K562 (cell line): ENCODE measurements around the gene ZW10. TPM values are rescaled to one million over a fixed set of nuclear protein-coding genes. Genes with fewer than 3 reads are reported as not detected.

Experiments used
- BRF2 ChIP-seq: IDR thresholded peaks from 3 replicates; pipeline ENCODE4 v1.6.1; 2011; ENCODE audit warnings: borderline replicate concordance, mild to moderate bottlenecking; ENCODE audit not compliant: insufficient read length, insufficient read depth
- C11orf30 ChIP-seq: fragments of 450-650 bp; IDR thresholded peaks from 2 replicates; pipeline ENCODE4 v1.6.1; 2016; ENCODE audit warnings: low read depth, mild to moderate bottlenecking
- E2F5 ChIP-seq: sonication (generic); formaldehyde crosslinking; IDR thresholded peaks from 2 replicates; pipeline ENCODE4 v1.8.0; 2022; ENCODE audit warnings: mild to moderate bottlenecking, missing genetic modification reagents
- ELK1 ChIP-seq: sonication (generic); formaldehyde crosslinking; IDR thresholded peaks from 2 replicates; pipeline ENCODE4 v1.8.1; 2022; ENCODE audit warnings: missing genetic modification reagents
- FOXA1 ChIP-seq: fragments of 450-650 bp; IDR thresholded peaks from 2 replicates; pipeline ENCODE4 v1.6.1; 2016; ENCODE audit warnings: mild to moderate bottlenecking, borderline replicate concordance
- NFATC3 ChIP-seq: fragments of 450-650 bp; IDR thresholded peaks from 2 replicates; pipeline ENCODE4 v1.6.1; 2017; ENCODE audit warnings: mild to moderate bottlenecking
- PHF21A ChIP-seq: fragments of 450-650 bp; IDR thresholded peaks from 2 replicates; pipeline ENCODE4 v1.6.1; 2017; ENCODE audit warnings: low read depth, borderline replicate concordance
- SETDB1 ChIP-seq: IDR thresholded peaks from one replicate; pipeline ENCODE4 v1.6.1; 2012; ENCODE audit warnings: low read length, control low read depth, inconsistent platforms
- SMAD4 ChIP-seq: fragments of 250-450 bp; sonication (Bioruptor Pico); conservative IDR thresholded peaks from 2 replicates; pipeline ENCODE4 v1.8.0; 2021; ENCODE audit warnings: inconsistent platforms, mild to moderate bottlenecking, moderate library complexity
- SMARCA5 ChIP-seq: fragments of 450-650 bp; IDR thresholded peaks from 2 replicates; pipeline ENCODE4 v1.6.1; 2016
- TAF15 ChIP-seq: fragments of 200-400 bp; formaldehyde crosslinking; IDR thresholded peaks from 2 replicates; pipeline ENCODE4 v1.6.1; 2017; ENCODE audit warnings: mild to moderate bottlenecking, low read depth, low read length, moderate library complexity
- TEAD1 ChIP-seq, 2 experiments: fragments of 450-650 bp in 1 of 2; sonication (generic) in 1 of 2; formaldehyde crosslinking; IDR thresholded peaks; 2 replicates each; pipeline versions ENCODE4 v1.4.0 to v1.8.0; 2020 to 2022; ENCODE audit warnings: mild to moderate bottlenecking in 2 of 2, missing genetic modification reagents in 1 of 2
- ZBTB26 ChIP-seq: fragments of 450-650 bp; formaldehyde crosslinking; IDR thresholded peaks from 2 replicates; pipeline ENCODE4 v1.4.0; 2022; ENCODE audit warnings: missing genetic modification characterization
- ZNF121 ChIP-seq: sonication (generic); formaldehyde crosslinking; conservative IDR thresholded peaks from 2 replicates; pipeline ENCODE4 v1.8.0; 2022; ENCODE audit warnings: missing genetic modification reagents
- ZNF140 ChIP-seq: fragments of 250-450 bp; sonication (Bioruptor Pico); IDR thresholded peaks from 2 replicates; pipeline ENCODE4 v1.8.0; 2021; ENCODE audit warnings: moderate library complexity, mild to moderate bottlenecking, inconsistent platforms
- ZNF609 ChIP-seq: sonication (generic); formaldehyde crosslinking; IDR thresholded peaks from 2 replicates; pipeline ENCODE4 v1.8.1; 2023; ENCODE audit warnings: missing genetic modification reagents, mild to moderate bottlenecking, borderline replicate concordance
- ZNF644 ChIP-seq: fragments of 200-800 bp; sonication (Bioruptor generic); IDR thresholded peaks from 2 replicates; pipeline ENCODE4 v1.6.1; 2016; ENCODE audit warnings: low read depth, missing genetic modification characterization, missing compliant biosample characterization
- ZNF695 ChIP-seq: fragments of 450-650 bp; formaldehyde crosslinking; IDR thresholded peaks from 2 replicates; pipeline ENCODE4 v1.4.0; 2020; ENCODE audit warnings: mild to moderate bottlenecking, moderate library complexity
- polyA plus RNA-seq, 8 experiments: library from polyadenylated mRNA; depleted of rRNA in 4 of 8; stranded (reverse) in 5 of 8; unstranded in 3 of 8; fragments of >200 nt; fragmentation: Nextera tagmentation in 2 of 8; fragmentation: Illumina TruSeq in 1 of 8; extraction: Ambion mirVana in 2 of 8; extraction: Trizol in 1 of 8; gene quantifications; 2 replicates each; pipeline versions ENCODE4 v1.2.1 to v1.2.3, GENCODE V29; 2011 to 2014; ENCODE audit warnings: inconsistent platforms in 1 of 8, missing spikeins in 1 of 8
- total RNA-seq, 7 experiments: library from RNA; depleted of rRNA in 6 of 7; stranded (reverse); fragments of >200 nt in 6 of 7; fragmentation: Illumina TruSeq in 2 of 7; extraction: Trizol in 2 of 7; gene quantifications; 2 replicates each; pipeline versions ENCODE4 v1.2.1 to v1.2.3, GENCODE V29; 2011 to 2021; ENCODE audit warnings: low replicate concordance in 1 of 7

The ZW10 gene
- total and polyA plus RNA-seq, 9 of the 15 experiments (the other 6 are each of a cell fraction or from before 2014, with no cell fraction given), result 9.4 to 37.7 (median 25.0) TPM

GRCh38 chr11:113690619-113691569 is 82.6 kb downstream of the ZW10 start (continued):
- TF ChIP-seq ZBTB26 (CRISPR knock-in tag), result no peak
- peak in 1 of 2 experiments; percentile 61; a peak in 2 of 4 replicates for TF ChIP-seq TEAD1 (CRISPR knock-in tag; IDR thresholded peaks at IDR 0.05)
- no peak for TF ChIP-seq ZNF121 (CRISPR knock-in tag)
- no peak for TF ChIP-seq BRF2
- TF ChIP-seq ZNF644 (tag), result no peak
- no peak for TF ChIP-seq NFATC3
- no peak for TF ChIP-seq TAF15
- TF ChIP-seq ZNF695 (CRISPR knock-in tag), result no peak
- TF ChIP-seq FOXA1, result no peak
- TF ChIP-seq SMARCA5, result peak; percentile 75
- TF ChIP-seq ZNF140, result no peak
- TF ChIP-seq E2F5, result no peak
- TF ChIP-seq SETDB1, result no peak
- TF ChIP-seq ELK1 (CRISPR knock-in tag), result no peak
- TF ChIP-seq PHF21A, result no peak
- TF ChIP-seq SMAD4, result peak; percentile 91
- no peak for TF ChIP-seq ZNF609 (CRISPR knock-in tag)
- peak; percentile 90 for TF ChIP-seq C11orf30
